HG03342 (cell line): ENCODE measurements around the gene GALNT12.

Experiments
- ATAC-seq: cut with Tn5 transposase; IDR thresholded peaks from one replicate; pipeline ENCODE4 v1.9.1; 2021; ENCODE audit warnings: mild to moderate bottlenecking, moderate library complexity; ENCODE audit not compliant: unreplicated experiment

GALNT12 gene

DNA sequence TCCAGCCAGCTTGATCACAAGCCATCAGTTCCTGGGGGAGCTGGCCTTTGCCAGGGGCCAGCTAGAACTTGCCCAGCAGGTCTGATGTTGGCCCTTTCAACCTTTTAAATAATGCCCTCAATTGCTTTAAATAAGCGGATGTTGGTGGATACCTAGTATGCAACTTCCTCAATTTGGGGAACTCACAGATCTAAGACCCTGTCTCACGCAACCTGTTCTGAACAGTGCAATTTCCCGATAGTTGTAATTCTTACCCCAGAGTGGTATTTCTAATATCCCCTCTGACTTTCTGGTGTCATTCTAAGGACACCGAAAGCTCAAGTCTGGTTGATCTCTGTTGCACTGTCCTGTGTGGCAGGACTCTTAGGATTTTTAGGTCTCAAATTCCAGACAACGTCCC is 23.1 kb downstream of the GALNT12 start:
- no peak for ATAC-seq

DNA sequence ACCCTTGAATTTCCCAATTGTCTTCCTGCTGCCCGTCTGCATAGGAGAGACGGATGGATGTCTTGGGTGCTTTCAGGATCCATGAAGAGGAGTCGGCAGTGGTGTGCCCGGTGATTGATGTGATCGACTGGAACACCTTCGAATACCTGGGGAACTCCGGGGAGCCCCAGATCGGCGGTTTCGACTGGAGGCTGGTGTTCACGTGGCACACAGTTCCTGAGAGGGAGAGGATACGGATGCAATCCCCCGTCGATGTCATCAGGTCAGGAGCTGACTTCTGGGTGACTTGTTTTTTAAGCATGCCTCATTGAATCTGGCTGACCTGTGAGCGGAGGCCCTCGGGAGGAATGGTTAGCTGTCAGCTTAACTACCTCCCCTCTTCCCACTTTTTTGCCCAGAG is 24.2 kb downstream of the GALNT12 start:
- ATAC-seq = no peak

DNA sequence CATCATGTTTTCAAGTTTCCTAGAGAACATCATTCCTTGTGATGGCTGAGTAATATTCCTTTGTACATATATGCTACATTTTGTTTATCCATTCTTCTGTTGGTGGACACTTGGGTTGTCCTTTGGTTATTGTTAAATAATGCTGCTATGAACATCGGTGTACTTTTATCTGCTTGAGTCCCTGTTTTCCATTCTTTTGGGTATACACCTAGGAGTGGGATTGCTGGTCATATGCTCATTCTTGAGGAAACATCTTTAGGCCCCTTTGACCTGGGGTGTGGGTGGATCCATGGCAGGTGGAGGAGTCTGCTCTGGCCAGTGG is 25.3 kb downstream of the GALNT12 start:
- ATAC-seq = no peak

DNA sequence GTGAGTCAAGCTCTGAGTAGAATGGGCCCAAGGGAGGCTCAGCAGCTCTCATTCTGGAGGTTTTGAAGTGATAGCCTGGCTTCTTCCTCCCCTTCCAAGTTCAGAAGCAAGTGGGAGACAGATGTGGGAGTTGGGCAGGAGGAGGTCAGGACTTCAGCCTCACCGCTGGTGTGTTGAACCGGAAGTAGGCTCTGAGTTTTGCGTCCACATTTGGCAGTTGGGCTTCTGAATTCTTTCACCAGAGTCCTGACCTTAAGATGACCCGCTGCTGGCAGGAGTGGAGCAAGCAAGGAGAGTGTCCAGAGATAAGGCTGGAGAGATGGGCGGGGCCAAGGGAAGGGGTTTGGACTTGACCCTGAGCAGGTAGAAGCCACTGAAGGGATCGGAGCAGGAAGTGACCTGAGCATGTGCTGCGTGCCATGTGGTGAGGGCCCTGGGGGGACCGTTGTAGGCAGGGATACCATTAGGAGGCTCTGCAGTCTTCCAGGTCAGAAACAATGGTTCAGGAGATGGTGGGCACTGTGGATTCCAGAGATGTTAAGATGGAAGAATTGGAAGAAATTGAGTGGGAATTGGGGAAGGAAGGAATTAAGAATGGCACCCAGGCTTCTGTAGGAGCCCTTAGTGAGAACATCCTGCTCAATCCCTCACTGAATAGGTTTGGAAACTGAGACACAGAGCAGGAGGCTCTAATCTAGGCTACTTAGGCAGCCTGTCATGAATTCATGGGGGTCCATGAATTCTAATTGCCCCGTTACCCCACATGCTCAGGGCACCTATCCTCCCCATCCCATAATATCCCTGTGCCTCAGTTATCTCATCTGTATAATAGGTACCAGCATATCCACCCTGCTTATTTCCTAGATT is 25.9 kb downstream of the GALNT12 start:
- ATAC-seq = no peak

DNA sequence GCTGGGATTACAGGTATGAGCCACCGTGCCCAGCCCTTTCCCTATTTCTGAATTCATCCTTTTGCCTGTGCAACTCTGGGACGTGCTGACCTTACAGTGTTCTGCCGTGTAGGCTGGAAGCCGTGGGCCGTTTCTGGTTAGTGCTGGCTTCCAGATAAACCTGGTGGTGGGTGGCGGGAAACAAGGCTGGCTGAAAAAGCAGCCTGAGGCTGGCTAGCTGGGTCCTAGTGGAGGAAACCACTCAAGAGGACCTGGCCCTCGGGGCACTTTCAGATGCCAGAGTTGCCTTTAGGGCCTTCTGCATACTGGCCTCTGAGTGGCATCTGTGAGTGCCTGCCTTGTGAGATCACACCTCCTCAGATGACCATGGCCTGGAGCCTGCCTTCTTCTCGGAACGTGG is 26.9 kb downstream of the GALNT12 start:
- no peak for ATAC-seq

DNA sequence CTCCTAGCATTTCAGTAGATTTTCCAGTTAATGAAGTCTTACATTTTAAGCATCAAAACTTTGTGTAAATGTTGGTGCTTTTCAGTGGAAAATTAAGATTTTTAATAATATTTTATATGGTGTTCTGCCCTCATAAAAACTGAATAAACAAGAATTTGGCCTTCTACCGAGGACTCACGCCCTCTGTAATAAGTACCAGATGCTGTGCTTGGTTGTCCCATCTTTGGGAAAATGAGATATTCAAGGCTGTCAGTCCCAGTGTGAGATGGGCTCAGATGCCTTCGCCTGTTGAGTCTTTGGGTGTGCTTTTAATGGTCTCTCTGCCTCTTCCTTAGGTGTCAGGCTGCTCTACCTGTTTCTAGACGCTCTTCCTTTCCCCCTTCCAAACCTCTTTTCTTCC is 28.7 kb downstream of the GALNT12 start:
- ATAC-seq = no peak

DNA sequence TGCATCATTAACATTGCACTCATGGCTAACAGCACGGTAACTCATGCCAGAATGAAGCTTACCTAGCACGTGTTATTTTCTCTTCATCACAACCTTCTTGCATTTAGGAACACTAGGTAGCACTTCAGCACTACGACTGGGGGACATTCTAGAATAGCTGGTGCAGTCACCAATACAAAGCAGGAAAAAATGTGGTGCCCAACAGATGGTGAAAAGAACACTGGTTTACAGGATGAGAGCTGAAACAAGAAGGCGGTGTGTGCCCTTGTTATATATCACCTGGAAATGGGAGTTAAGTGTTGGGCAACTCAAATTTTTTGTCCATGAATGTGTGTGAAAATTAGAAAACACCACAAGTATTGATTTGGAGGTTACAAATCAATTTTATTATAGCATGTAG is 30.0 kb downstream of the GALNT12 start:
- ATAC-seq = no peak

DNA sequence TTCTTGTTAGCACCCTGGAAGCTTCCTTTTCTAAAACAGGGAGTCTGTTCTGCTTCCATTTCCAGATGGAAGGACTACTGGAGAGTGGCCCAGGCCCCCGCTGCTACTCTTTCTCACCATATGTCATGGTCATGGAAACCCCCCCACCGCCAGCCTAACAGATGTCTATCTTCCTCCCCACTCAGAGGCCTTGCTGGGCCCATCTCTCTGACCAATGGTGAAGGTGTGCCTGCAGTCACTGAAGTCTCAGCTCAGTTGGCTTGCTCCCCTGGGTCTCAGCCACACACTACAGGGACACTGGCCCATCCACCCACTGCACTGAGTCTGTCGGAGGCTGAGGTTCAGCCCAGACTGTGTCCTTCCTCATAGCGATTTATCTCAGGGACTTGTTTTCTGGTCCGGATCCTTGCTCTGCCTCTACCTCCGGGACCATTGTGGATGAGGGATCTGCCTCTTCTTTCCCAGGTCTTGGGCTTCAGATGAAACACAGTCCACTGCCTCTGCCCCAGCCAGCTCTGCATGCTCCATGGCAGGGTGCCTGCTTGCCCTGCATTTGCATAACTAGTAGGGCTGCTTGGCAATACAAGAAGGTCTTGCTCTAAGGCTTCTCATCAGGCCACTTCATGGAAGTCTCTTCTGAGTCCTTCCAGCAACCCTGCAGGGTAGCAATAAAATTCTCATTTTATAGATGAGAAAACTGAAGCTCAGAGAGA is 30.8 kb downstream of the GALNT12 start:
- no peak for ATAC-seq

DNA sequence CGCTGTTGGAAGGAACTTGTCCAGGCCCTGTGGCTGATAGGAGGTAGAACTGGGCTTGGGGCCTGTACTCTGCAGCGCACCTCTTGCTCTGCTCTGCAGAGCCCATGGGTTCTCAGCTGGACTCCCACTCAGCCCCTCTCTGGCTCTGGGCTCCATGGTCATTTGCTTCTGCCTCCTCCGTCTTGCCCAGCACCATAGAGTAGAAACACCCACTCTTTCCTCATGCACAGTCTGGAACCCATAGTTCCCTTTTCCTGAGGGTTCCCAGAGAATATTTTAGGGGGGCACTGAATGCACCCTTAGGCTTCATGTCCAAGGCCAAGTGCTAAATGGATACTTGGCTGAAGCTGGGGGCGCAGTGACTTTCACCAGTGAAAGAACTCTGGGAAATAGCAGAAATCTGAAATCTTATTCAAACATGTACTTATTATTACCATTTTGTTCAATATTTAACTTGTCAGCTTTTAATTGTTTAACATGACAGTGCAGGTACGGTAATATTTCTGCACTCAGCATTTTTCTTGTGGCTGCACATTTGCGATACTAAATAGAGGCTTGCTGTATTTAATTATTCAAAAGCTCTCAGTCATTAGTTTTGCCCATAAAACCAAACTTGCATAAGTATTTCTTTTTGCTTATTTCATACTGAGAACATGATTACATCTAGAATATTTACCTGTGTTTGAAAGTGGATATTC is 31.5 kb downstream of the GALNT12 start:
- no peak for ATAC-seq

DNA sequence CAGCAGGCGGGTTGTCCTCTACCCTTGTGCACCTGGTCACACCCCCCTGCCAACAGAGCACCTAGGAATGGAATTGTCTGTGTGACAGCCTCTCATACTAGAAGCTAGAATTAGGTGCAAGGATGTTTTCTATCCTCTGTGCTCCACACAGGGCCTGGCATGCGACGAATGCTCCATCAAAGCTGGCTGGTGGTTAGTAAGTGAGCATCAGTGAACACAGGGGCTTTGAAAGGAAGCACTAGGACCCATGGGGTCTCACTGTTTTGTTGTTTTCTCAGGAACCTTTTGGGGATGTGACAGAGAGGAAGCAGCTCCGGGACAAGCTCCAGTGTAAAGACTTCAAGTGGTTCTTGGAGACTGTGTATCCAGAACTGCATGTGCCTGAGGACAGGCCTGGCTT is 32.3 kb downstream of the GALNT12 start:
- no peak for ATAC-seq

DNA sequence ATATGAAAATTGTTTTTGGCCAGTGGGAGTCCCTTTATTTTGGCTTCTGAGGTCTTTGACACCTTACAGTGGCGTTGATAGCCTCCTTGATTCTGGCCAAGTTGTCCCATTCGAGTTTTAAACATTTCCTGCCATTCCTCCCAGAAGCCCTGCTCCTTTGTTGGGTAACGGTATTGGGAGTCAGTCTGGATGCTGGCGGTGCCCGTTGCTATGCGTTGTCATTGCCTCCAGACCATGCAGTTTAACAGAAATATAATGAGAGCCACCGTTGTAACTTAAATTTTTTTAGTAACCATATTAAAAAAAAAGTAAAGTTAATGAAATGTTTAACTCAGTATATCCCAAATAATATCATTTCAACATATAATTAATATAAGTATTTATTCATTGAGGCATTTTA is 35.0 kb downstream of the GALNT12 start:
- ATAC-seq = no peak

DNA sequence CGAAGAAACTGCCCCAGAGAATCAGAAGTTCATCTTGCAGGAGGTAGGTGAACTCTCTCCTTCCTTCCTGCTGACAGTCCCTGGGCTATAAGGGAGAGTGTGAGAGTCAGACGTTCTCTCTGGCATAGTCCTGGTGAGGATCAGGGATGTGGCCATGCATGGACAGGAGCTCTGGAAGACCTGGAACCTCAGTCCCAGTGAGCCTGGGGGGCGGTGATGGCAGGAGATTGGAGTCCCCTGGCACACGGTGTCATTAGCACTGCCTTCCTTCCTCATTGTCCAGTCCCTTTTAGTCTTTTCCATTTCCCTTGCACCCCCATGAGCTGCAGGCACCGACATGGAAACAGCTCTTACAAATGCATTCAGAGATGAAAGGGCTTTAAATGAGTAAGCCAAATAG is 38.6 kb downstream of the GALNT12 start:
- ATAC-seq = no peak

DNA sequence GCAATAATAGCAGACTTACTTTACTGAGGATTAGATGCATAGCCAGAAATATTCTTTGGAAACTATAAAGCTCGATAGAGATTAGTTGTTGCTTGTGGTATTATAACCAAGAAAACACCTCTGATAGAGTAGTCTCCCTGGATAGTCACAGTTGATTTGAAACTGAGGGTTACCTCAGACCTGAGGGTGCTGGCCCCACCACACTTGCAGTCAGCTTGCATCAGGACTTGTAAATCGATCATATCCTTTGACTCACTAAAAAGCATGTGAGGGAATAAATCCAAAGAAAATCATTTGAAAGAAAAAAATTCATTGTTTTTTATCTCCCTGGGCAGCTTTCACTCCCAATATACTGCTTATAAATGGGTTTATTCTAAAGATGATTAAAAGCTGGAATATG is 39.4 kb downstream of the GALNT12 start:
- ATAC-seq = no peak

DNA sequence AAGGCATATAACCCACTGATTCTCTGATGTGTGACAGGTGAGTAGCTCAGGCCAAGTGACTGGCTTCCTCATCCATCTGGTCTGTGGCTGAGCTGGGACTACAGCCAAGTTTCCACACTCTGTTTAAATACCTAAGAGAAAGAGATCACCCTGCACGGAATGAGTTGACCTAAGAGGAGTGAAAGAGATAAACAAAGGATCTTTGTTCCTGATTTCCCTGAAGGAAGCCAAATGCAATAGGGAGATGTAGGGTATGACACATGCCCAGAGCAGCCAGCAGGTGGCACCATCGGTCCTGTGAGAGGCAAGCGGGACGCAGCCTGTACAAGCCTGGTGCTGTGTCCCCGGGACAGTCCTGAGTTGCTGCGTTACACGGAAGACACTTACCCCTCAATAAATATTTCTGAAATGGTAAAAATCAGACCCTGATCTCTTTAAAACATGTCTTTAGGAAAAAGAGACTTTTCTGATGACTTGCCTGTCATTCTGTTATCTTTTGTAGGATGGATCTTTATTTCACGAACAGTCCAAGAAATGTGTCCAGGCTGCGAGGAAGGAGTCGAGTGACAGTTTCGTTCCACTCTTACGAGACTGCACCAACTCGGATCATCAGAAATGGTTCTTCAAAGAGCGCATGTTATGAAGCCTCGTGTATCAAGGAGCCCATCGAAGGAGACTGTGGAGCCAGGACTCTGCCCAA is 41.1 kb downstream of the GALNT12 start:
- peak; percentile 95 for ATAC-seq

DNA sequence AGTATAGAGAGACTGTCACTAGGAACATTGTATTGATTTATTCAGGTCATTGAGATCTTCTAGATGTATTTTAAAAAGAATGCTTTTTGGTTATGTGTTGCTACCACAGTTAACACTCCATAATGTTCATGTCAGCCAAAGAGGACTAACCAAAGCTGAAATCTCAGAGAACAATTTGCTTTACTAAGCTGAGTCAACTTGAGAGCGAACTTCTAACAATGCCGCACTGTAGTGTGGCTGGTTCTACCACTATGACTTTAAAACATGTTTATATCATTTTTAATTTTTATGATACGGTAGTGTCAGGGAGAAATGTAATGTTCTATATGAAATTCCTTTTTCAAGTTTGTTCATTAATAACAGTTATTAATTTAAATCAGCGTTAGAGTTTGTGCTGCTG is 42.1 kb downstream of the GALNT12 start:
- ATAC-seq = no peak

DNA sequence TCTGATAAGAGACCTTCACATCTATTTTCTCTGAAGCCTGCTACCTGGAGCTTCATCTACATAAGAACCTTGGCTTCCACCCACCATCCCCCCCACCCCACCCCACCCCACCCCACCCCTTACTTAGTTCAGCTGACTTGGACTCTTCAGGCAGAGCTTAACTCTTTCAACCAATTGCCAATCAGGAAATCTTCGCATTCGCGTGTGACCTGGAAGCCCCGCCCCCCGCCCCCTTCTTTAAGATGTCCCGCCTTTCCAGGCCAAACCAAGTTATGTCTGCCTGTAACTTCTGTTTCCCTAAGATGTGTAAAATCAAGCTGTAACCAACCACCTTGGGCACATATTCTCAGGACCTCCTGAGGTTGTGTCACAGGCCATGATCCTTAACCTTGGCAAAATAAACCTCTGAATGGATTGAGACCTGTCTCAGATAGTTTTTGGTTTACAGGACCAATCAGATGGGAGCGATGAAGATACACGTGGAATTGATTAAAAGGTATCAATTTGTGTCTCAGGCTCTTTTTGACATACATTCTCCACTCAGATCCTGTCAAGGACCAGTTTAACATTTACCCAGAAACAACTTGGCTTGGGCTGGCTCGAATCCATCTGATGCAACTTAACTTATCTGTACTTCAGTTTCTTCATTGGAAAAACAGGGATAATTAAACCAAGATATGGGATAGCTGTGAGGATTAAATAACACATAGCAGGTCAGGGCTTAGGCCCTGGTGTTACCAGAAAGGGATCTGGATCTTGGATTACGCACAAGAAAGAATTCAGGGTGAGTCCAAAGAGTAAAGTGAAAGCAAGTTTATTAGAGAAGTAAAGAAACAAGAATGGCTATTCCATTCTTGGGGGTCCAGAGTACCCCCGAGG is 43.6 kb downstream of the GALNT12 start:
- no peak for ATAC-seq

DNA sequence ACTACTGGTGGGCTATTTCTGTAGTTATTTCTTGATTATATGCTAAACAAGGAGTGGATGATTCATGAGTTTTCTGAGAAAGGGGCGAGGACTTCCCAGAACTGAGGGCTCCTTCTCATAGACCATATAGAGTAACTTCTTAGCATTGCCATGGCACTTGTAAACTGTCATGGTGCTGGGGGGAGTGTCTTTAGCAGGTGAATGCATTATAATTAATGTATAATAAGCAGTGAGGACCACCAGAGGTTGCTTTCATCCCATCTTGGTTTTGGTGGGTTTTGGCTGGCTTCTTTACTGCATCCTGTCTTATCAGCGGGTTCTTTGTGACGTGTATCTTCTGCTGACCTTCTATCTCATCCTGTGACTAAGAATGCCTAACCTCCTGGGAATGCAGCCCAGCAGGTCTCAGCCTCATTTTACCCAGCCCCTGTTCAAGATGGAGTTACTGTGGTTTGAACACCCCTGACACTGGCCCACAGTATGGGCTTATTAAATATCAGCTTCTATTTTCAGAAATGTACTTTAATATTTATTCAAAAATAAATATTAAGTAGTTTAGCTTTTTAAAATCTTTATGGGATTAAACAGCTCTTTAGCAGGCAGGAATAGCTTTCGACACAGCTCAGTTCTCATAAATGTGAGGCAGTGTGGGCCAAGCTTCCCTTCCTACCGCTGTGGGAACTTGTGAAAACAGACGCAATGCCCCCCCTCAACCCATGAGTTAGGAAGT is 44.4 kb downstream of the GALNT12 start:
- no peak for ATAC-seq

DNA sequence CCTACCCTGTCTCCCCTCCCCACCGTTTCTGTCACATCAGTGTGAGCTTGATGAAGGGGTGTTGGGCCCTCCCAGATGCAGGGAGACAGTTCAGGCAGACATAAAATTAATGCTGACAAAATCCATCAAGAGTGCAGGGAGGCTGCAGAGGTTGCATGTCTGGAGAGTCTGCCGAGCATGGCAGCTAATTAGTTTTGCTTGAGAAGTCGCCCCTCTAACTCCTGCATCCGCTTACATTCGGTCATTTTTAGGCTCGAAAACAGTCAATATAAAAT is 44.9 kb downstream of the GALNT12 start:
- no peak for ATAC-seq

DNA sequence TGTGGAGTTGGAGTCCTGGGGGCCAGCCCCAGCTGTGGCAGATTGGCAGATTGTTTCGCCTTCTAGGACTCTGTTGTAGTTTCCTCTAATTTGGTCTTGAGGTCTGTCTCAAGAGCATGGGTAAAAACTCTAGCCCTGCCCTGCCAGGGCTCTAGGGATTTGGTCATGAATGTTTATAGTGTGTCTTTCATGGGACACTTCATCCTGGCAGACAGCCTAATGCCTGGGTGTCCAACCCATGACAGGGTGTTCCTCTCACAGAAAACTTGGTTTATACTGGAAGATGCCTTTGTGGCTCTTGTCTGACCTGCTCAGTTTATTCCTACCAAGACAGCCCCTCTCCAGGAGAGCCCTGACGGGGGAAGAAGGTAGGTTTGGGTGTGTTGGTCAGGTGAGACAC is 45.5 kb downstream of the GALNT12 start:
- ATAC-seq = no peak

DNA sequence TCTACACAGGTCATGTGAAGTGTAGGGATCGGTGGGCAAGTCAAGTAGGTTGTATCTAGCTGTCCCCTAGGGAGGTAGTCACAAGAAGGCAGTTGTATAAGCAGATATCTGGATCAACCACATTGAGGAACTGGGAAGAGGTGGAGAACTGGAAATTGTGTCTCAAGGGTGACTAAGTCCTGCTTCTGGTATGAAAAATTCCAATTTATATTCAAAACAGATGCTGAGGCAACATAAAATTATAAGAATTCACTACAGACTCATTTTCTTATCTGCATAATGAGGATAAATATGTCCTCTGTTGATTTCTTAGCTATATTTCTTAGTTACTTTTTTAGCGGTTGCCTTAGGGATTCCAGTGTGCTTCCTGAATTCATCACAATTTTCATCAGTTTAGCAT is 46.8 kb downstream of the GALNT12 start:
- ATAC-seq = no peak
